ENCODE measurements around the gene ZC3H12A. TPM values are rescaled to one million over a fixed set of nuclear protein-coding genes. Genes with fewer than 3 reads are reported as not detected.

Gene ZC3H12A
- total RNA-seq, 1 experiment from 2014 or later = 9.4 TPM

- no TSS peak for BruUV-seq (replicated peaks)
- CTCF ChIA-PET = interaction anchor here (0.8 to 1.6 kb wide), 2 partner anchors 7 to 12 kb away, joined by 4 read pairs; no protein-coding TSS in a partner anchor
- ATAC-seq = no peak
- H3K27me3 ChIP-seq (ENCODE audit: control insufficient read depth, insufficient read depth, low read length) = no peaks in the 10 kb centered on the region
- no peak for DNase-seq (ENCODE audit: low read depth, low spot score)
- no peaks in the 10 kb centered on the region for H3K9me3 ChIP-seq (ENCODE audit: control insufficient read depth, insufficient read depth, low read depth, low read length)
- no peak overlapping the region for H3K4me3 ChIP-seq (ENCODE audit: low read depth in 2 of 2, low read length in 2 of 2)
- POLR2A ChIA-PET = no interaction called here
- peaks cover 10% of the 10 kb centered on the region for H3K4me1 ChIP-seq (ENCODE audit: control insufficient read depth, insufficient read depth, low read length)
- in situ Hi-C loops (cut with HindIII; ENCODE audit: low pct_unique_long_range_greater_than_20kb, low sequenced_read_pairs) = no loop called here
- H3K27ac ChIP-seq (ENCODE audit: low read length) = no peak overlapping the region
- intact Hi-C loops (cut with micrococcal nuclease; ENCODE audit: unreplicated experiment) = no loop called here
- H3K36me3 ChIP-seq (ENCODE audit: control insufficient read depth, insufficient read depth, low read length) = peaks cover 7% of the 10 kb centered on the region
- TF ChIP-seq POLR2AphosphoS5 (IDR thresholded peaks at IDR 0.05; ENCODE audit: low read depth, low read length) (no peak), CTCF (IDR thresholded peaks at IDR 0.05) (no peak), REST (IDR thresholded peaks at IDR 0.05; ENCODE audit: insufficient read depth in 1 of 2, low read depth in 2 of 2, low read length in 1 of 2) (no peak), SIN3A (IDR thresholded peaks at IDR 0.05; ENCODE audit: borderline replicate concordance, insufficient read depth, low read depth, low read length) (no peak), TCF7L2 (IDR thresholded peaks at IDR 0.05; ENCODE audit: low read depth, low read length) (no peak)
Observed at GRCh38 chr1:37484325-37485051, 10.1 kb downstream of the ZC3H12A start.

- TF ChIP-seq REST (IDR thresholded peaks at IDR 0.05; ENCODE audit: insufficient read depth in 1 of 2, low read depth in 2 of 2, low read length in 1 of 2) (no peak), CTCF (IDR thresholded peaks at IDR 0.05) (no peak), TCF7L2 (IDR thresholded peaks at IDR 0.05; ENCODE audit: low read depth, low read length) (no peak), SIN3A (IDR thresholded peaks at IDR 0.05; ENCODE audit: borderline replicate concordance, insufficient read depth, low read depth, low read length) (no peak), POLR2AphosphoS5 (IDR thresholded peaks at IDR 0.05; ENCODE audit: low read depth, low read length) (no peak)
- Histone ChIP-seq H3K9me3 (ENCODE audit: control insufficient read depth, insufficient read depth, low read depth, low read length) (no peaks in the 10 kb centered on the region), H3K36me3 (ENCODE audit: control insufficient read depth, insufficient read depth, low read length) (no peaks in the 10 kb centered on the region; the same call in 1 of the 2 replicates), H3K4me3 (ENCODE audit: low read depth in 2 of 2, low read length in 2 of 2) (no peak overlapping the region), H3K27me3 (ENCODE audit: control insufficient read depth, insufficient read depth, low read length) (no peaks in the 10 kb centered on the region), H3K27ac (ENCODE audit: low read length) (no peak overlapping the region), H3K4me1 (ENCODE audit: control insufficient read depth, insufficient read depth, low read length) (0 out of 2 replicates have a peak, but pooled peaks cover 2% of the 10 kb centered on the region)
- in situ Hi-C loops (cut with HindIII; ENCODE audit: low pct_unique_long_range_greater_than_20kb, low sequenced_read_pairs) = no loop called here
- no peak for ATAC-seq
- ChIA-PET POLR2A (interaction anchor here (0.6 to 0.7 kb wide), 2 partner anchors 18 to 370 kb away, joined by 3 to 4 read pairs; no protein-coding TSS in a partner anchor), CTCF (interaction anchor here (0.9 to 2.6 kb wide), 5 partner anchors 7 to 31 kb away, joined by 3 to 20 read pairs (median 4); no protein-coding TSS in a partner anchor)
- DNase-seq (ENCODE audit: low read depth, low spot score) = no peak
- no TSS peak for BruUV-seq (replicated peaks)
- intact Hi-C loops (cut with micrococcal nuclease; ENCODE audit: unreplicated experiment) = no loop called here
Observed at GRCh38 chr1:37485902-37486679, 11.7 kb downstream of the ZC3H12A start.

Measured in Panc1 (cell line).